ENCODE measurements around the gene SLC6A6.

DNA sequence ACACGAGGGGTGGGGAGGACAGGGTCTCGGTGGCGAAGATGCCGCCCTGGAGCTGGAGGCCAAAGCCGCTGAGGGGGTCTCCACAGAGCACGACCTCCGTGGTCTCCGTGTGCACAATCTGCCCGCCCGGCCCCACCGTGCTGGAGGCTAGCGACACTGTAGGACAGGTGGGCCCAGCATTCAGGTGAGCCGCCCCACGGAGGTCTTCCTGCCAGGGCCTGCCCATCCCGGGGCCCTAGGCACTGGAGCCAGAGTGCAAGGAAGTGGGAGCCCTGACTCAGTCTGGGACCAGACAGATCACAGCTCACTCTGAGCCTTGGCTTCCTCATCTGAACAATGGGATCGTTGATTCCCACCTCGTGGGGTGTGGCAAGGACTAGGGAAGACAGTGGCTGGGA lies 111.9 kb downstream of the SLC6A6 start:
- TF ChIP-seq POLR2A (IDR thresholded peaks at IDR 0.05; ENCODE audit: low read depth) (no peak), POLR2AphosphoS5 (IDR thresholded peaks at IDR 0.05) (no peak)
- TF ChIP-seq, protein P1, sequence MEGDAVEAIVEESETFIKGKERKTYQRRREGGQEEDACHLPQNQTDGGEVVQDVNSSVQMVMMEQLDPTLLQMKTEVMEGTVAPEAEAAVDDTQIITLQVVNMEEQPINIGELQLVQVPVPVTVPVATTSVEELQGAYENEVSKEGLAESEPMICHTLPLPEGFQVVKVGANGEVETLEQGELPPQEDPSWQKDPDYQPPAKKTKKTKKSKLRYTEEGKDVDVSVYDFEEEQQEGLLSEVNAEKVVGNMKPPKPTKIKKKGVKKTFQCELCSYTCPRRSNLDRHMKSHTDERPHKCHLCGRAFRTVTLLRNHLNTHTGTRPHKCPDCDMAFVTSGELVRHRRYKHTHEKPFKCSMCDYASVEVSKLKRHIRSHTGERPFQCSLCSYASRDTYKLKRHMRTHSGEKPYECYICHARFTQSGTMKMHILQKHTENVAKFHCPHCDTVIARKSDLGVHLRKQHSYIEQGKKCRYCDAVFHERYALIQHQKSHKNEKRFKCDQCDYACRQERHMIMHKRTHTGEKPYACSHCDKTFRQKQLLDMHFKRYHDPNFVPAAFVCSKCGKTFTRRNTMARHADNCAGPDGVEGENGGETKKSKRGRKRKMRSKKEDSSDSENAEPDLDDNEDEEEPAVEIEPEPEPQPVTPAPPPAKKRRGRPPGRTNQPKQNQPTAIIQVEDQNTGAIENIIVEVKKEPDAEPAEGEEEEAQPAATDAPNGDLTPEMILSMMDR (IDR thresholded peaks at IDR 0.05) = no peak
